Central memory CD4-positive, alpha-beta T cell (primary cell): ENCODE data around the gene PKN3.

ENCODE experiments used
- DNase-seq: peaks from one replicate; pipeline ENCODE4 v3.0.0; 2022

The PKN3 gene

DNA sequence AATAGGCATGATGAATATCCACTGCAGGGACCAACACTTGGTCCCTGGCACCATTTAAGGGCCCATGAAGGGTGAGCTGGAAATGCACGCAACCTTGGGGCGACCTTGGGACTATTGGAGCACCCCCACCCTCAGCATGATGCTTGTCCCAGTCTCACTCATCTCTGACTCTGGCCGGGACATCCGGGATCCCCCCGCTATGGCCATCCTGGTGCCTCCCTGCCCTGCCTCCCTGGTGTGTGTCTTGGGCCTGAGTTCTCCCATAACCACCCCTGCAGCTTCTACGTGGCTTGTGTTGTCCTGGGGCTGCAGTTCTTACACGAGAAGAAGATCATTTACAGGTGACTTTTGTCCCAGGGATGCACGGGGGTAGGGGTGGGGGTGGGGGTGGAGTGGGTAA, 15.7 kb downstream of the PKN3 start:
- DNase-seq, result no peak

DNA sequence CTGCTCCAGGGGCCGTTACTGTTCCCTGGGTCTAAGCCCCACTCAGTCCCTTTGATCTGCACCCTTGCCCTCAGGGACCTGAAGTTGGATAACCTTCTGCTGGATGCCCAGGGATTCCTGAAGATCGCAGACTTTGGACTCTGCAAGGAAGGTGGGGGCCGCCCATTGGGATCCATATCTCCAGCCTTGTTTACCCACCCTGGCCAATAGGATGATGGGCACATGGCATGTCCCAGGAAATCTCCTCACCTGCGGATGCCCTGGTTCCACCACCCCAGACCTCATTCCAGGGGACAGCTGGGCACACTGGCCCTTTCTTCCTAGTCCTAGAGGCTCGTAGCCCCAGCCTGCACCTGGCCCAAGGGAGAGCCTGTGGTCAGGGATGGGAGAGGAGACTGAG, 16.2 kb downstream of the PKN3 start:
- DNase-seq, result no peak

DNA sequence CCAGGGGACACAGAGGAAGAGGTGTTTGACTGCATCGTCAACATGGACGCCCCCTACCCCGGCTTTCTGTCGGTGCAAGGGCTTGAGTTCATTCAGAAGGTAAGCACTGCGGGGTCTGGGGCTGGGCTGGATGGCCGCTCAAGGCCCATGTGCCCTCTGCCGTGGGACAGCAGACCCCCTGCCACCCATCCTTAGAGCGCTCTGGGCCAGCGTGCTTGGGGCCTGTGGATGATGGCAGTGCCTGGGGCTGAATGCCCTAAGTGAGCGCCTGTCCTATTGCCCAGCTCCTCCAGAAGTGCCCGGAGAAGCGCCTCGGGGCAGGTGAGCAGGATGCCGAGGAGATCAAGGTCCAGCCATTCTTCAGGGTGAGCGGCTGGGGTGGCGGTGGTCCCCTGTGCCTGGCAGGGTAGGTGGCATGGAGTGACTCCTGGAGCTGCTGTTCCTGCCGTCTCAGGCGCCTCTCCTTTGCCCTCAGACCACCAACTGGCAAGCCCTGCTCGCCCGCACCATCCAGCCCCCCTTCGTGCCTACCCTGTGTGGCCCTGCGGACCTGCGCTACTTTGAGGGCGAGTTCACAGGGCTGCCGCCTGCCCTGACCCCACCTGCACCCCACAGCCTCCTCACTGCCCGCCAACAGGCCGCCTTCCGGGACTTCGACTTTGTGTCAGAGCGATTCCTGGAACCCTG, 17.8 kb downstream of the PKN3 start:
- no peak for DNase-seq

DNA sequence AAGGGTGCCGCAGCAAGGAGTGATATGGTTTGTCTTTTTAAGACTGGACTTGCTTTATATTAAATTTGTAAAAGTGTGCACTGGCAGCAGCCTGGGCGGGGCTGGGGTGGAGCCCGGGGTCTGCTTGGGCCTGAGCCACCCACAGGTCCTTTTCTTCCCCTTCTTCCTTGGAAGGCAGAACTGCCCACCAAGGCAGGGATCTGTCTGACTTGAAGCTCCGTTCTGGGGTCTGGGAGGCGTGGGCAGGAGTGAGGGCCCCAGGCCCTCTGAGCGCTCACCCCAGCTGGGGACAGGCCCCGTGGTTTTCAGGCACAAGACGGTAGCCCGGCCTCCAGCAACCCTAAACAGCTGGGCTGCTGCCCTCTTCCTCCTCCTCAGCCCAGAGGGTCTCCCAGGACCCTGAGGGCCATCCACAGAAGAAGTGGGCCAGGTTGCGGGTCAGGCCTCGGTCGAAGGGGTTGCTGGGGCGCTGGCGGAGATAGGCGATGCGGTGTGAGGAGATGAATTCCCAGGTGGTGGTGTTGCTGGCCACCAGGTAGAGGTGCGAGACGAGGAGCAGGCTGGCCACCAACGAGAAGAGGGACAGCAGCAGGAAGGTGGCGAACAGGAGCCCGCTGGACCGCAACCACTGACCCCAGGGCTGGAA, 18.7 kb downstream of the PKN3 start:
- no peak for DNase-seq

DNA sequence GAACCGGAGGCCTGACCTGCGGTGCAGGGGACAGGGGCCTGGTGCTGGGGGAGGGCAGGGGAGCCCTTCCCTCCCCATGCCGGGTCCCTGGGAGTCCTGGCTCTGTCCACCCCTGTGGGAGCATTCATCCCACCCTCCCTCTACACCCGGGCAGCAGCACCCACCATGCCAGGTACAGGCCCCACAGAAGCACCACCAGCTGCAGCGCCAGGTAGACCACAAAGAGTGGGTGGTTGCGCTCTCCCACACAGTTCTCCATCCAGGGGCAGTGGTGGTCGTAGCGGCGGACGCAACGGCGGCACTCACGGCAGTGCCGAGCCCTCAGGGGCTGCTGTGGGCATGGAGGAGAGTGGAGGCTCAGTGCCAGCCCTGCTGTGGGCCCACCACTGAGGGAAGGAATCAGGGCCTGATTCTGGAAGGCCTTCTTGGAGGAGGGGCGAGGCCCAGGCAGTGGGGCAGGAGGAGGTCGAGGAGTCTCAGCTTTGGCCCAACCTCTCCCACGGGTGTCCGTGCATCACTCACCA, 19.2 kb downstream of the PKN3 start:
- DNase-seq, result no peak

DNA sequence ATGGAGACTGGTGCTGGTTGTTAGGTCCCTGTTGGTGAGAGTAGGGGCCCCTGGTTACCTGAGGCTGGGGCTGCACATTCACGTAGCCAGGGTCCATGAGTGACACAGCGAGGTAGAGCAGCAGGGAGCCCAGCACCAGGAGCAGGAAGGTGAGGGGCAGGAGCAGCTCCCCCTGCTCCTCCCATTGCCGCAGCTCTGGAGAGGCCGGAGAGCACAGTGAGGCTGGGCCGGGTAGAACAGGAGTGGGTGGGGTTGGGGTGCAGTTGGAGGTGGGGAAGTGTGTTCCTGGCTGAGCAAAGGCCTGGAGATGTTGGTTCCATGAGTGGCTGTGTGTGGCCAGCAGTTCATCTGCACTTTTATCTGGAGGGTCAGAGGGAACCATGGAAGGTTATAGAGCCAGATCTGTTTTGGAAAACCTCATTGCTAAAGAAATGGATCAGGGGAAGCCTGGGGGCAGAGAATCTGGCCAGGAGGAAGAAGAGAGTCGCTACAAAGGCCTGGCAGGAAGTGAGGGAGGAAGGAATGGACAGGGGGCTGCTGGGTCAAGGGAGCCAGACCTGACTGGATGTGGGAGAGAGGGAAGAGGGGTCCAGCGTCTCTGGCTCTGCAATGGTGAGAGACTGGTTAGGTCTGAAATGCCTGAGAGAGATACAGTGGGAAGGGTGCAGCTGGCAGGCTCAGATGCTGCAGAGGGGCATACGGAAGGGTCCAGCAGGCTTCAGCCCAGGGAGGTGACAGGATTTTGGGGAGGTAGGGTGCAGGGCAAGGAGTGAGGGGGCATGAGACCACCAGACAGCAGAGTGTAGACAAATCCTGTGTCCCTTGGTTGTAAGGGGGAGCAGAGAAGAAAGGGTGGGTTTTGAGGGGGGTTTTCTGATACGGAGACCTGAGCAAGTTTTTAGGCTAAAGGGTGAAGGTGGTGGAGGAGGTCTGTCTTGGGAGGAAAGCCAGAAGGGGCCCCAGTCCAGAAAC, 20.4 kb downstream of the PKN3 start:
- DNase-seq, result no peak

DNA sequence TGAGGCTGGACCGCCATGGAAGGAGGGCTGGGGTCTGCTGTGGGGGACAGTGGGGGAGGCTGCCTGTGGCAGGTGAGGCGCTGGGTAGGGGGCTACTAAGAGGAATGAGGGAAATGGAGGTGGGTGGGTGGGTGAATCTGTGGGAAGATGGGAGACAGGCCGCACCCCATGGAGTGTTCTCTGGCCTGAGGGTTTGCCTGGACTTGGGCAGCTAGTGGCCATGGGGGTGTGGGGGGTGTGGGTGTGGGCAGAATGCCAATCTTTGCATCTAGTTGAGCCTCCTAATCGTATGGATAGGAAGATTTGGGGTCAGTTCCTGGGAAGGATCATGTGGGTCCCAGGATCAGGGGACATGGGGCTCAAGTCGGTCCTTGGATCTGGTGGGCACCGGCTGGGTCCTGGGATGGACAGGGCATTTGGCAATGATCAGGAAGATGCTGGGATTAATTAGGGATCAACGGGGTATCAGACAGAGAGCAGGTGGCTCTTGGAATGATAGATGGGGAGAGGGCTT, 21.1 kb downstream of the PKN3 start:
- no peak for DNase-seq

DNA sequence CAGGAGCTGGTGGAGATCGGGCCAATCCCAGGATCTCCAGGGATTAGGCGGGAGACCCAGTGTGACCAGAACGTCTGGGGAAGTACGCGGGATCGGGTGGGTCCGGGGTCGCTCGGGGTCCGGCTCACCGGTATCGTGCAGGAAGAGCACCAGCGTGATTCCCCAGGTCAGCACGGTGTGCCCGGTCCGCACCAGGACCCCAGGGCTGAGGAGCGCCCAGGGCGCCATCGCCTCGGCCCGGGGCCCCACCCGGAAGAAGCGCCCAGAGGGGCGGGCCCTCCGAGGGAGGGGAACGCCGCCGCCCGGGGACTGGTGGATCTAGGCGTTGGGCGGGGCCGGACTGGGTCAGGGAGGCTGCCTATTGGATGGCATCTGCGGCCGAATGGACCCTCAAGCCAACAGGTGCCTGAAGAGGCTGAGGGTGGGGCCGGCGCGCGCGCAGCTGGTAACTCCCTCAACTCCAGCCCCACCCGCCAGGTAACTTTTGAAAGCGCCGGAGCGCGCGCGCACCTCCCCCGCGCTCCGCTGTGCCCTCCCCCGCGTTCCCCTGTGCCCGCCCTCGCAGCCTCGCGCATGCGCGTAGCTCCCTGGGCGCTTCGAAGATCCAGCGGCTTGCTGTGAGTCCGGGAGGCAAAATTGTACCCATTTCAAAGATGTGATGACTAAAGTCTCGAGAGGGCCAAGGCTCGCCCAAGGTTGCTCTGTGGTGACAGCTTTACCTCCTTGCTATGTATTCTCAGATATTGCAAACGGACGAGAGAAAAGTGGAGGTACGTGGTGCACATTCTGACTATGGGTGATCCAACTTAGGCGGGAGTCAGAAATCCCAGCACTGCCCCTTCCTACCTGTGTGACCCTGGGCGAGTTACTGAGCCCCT, 21.8 kb downstream of the PKN3 start, which contains the start of gene ZDHHC12:
Gene ZDHHC12, minus strand, starts transcription at position 262 of the 878 bp plus-strand sequence. Its CDS starts 34 bp downstream, at position 228.
- peak; percentile 99 for DNase-seq

DNA sequence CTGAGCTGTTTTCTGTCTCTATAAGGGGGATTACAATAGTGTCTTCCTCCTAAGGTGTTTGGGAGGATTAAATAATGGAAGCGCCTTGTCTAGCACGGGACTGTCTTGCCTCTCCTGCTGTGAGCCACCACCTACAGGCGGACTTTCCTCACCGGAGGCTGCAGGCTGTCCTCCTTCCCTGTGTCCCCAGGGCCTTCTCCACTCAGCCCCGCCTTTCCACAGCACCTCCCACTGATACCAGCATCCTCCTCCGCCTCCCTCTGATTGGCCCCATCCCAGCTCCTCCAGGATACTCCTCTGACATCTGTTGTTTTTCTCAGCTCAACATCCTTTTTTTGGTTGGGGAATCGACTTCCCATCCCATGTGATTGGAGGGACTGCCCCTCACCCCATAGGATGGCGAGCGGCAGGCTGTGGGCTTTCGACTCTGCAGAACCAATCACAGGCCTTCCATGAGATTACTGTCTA, 22.5 kb downstream of the PKN3 start:
- no peak for DNase-seq

DNA sequence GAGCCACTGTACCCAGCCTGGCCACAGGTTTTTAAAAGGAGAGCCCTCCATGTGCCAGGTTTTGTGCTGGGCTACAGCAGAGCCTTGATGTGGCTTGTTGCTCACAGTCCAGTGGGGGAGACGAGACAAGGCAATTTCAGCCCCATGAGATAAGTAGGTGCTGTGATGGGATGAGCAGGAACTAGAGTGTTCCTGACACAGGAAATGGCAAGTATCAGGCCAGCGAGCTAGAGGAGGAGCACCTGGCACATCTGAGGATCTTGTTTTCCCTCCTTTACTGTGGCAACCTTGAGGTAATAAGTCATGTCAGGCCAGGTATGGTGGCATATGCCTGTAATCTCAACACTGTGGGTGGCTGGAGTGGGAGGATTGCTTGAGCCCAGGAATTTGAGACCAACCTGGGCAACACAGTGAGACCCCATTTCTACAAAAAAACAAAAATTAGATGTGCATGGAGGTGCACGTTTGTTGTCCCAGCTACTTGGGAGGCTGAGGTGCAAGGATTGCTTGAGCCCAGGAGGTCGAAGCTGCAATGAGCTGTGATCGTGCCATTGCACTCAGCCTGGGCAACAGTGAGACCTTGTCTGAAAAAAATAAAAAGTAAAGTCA, 25.4 kb downstream of the PKN3 start:
- no peak for DNase-seq

DNA sequence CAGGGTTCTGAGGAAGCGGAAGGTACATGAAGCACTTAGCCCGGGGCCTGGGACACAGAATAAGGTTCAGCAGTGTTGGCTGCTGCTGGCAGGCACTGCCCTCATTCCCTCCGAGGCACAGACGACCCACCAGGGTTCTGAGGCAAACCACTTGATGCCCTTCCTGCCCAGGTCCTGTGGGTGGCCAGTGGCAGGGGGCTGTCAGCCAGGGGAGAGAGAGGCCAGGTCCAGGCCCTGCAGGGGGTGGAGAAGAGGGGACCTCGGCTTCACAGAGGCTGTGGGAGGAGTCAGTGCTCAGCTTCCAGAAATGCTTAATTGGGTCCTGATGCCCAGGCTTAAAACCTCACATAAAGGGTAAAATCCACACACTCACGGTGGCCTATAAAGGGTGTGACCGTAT, 26.0 kb downstream of the PKN3 start:
- DNase-seq, result no peak

DNA sequence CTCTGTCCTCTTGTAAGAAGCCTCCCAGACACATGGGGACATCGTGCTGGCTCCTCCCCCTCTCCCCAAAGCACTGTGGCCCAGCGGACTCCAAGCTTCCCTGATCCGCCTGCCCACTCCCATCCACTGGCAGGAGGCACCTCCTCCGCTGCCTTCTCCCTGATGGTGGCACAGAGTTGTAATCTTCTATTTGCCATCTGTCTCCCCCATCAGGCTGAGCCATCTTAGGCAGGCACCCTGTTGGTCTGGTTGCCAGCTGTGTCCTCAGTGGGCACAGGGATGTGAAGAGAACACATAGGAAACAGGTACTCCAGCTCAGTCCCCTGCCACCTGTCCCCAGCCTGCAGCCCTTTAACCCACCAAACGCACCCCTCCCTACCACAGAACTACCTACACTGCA, 27.0 kb downstream of the PKN3 start:
- DNase-seq, result no peak

DNA sequence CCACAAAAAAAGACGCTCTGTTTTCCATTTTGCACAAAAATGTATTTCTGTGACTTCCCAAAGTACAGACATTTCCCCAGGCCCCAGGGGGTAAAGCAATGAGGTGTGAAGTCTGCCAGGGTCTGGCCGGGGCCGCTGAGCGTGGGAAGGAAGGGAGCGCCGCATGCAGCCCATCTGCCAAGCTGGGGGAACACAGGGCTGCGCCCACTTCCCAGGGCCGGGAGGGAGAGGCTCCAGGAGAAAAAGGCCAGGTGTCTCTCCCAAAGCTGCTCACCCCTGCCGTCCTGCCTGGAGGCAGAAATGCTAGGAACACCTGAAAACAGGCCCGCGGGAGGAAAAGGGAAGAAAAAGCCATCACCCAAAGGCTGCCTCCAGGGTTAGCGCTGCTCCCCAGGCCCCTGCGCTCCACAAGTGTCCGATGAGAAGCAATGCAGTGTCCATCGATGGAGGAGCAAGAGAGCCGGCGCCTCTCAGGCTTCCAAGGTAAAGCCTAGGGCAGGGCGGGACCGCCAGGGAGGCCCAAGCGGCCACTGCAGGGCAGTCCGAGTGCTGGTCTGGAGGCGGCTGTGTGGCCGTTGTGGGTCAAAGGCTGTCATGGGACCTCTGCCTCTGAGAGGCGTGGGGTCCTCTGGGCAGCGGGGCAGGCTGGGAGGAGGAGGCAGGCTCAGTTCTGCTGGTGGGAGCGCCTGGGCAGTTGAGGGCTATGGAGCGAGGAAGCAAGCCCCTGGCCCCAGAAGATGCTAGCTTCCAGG, 27.6 kb downstream of the PKN3 start:
- DNase-seq, result no peak

DNA sequence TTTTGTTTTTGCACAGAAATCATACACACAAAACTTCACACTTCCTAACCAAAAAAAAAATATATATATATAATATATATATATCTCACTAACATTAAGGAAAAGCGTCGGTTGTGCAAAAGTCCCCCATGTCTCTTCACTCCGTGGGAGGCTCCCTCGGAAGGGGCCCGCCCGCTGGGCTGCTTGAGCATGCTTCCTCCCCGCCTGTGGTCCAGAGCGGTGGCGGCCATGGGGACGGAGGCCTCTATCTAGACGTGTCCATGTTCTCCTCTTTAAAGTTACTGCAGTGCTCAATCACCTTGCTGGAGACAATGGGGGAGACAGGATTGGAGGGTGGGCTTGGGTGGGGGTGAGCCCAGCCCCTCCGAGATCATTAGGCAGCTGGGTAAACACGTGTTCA, 28.8 kb downstream of the PKN3 start:
- no peak for DNase-seq

DNA sequence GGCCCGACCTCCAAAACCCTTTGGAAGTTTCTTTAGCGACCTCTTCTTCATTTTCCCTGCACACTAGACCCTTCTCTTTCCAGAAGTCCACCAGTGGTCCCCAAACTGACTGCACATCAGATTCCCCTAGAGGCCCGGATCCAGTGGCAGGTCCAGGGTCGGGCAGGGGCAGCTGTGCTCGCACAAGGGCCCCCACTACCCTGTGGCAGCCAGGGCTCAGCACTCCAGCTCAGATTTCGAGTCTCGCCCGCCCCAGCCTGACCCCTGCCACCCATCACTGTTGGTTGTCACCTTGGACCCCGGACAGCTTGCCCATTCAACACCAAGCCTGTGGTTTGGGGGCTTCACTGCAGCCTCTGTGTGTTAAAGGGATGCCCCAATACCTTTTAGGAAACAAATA, 29.4 kb downstream of the PKN3 start:
- no peak for DNase-seq

DNA sequence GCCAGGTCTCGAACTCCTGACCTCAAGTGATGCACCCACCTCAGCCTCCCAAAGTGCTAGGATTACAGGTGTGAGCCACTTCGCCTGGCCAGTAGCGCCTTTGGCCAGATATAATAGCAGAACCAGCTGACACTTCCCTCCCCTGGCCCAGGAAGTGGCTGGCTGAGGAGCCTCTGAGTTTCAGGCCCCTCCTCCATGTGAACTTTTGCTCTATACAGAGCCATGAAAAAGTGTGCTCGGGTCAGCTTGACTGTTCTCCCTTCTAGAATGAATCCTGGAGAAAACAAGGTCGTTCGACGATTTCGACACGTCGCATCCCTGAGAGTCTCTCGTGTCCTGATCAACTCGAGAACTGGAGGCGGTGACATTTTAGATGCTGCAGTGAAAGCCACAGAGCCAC, 30.3 kb downstream of the PKN3 start:
- DNase-seq, result no peak

DNA sequence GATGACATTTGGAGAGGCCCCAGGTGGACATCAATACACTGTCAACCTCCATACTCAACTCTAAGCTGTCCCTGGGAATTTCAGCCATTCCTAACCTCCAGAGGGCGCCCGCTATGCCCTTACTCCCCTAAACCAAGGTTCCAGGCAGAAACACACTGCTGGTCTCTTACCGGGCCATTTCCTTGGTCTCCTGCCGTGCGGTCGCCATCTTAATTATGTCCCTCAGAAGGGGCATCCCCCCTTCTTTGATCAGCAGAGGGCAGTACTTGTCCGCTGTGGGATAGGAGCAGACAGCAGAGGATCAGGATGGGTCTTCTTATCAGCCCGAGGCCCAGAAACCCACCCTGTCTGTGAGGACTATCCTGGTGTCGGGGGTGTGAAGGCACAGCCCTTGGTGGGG, 31.0 kb downstream of the PKN3 start:
- no peak for DNase-seq

DNA sequence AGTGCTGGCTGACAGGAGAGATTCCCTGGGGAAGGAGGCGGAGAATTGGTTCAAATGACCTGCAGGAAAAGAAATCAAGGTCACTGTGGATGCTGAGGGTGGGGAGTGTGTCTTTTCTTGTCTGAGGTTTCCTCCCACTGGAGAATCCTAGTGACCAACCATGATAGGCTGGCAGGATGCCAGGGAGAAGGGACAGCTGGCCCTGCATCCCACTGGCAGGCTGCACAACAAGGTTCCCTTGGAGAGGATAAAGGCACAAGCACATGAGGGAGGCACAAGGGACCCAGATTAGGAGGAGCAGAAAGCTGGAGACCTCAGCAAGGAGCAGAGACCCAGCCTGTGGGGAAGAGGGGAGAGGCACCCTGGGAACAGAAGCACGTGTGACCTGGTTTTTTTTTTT, 33.1 kb downstream of the PKN3 start:
- no peak for DNase-seq

DNA sequence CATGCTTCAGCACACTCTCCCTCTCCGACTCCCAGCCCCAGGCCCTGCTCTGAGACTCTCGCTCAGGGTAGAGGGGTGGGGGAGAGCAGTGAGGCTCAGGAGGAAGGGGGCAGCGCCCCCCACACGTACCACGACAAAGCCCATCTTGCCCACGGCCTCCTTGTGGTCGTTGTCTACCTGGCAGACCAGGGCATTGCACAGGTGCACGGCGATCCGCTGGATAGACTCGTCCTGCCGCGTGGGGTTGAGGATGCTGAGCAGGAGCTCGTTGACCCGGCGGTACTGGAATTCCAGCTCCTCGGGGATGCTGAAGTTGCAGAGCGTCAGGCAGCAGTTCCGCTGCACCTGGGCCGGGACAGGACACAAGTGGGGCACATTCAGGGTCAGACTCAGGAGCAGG, 40.1 kb downstream of the PKN3 start:
- DNase-seq, result no peak

DNA sequence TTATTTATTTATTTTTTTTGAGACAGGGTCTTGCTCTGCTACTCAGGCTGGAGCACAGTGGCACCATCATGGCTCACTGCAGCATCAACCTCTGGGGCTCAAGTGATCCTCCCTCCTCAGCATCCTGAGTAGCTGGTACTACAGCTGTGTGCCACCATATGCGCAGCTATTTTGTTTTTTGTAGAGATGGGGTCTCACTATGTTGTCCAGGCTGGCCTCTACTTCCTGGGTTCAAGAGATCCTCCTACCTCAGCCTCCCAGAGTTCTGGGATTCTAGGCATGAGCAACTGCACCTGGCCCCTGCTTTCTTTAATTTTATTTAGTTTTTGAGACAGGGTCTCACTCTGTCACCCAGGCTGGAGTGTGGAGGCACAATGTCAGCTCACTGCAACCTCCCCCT, 41.1 kb downstream of the PKN3 start:
- DNase-seq, result no peak

DNA sequence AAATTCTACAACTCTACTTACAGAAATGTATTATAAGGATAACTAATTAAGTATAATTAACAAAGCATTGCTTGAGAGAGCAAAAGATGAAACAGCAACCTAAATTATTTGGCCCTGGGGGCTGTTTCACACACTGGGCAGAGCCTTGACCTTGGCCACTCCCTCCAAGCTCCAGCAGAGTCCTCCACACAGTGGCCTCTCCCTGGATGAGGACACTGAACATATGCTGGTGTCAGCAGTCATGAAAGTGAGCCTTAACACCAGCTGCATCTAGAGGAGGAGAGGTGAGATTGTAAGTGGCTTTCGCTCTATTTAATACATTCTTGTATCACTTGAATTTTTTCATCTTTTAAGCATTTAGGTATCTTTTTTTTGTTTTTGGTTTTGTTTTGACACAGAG, 44.9 kb downstream of the PKN3 start:
- DNase-seq, result no peak
